Stimulated activated CD8-positive, alpha-beta memory T cell treated with anti-CD3 and anti-CD28 coated beads, Interleukin-7, amount 100 ng/mL, for 48 hours (primary cell): ENCODE data around the gene UBE3C.
"Not testable (repeated sequence)": the region's sequence is repeated elsewhere in the genome, so short reads cannot be mapped to it uniquely, and the experiment has no call there.

ENCODE experiments used
- DNase-seq, 2 donors: peaks; one replicate each; pipeline ENCODE4 v3.0.0-alpha.2; 2020; ENCODE audit warnings: low read depth in 1 of 2; ENCODE audit errors: extremely low read depth in 1 of 2

The UBE3C gene

DNA sequence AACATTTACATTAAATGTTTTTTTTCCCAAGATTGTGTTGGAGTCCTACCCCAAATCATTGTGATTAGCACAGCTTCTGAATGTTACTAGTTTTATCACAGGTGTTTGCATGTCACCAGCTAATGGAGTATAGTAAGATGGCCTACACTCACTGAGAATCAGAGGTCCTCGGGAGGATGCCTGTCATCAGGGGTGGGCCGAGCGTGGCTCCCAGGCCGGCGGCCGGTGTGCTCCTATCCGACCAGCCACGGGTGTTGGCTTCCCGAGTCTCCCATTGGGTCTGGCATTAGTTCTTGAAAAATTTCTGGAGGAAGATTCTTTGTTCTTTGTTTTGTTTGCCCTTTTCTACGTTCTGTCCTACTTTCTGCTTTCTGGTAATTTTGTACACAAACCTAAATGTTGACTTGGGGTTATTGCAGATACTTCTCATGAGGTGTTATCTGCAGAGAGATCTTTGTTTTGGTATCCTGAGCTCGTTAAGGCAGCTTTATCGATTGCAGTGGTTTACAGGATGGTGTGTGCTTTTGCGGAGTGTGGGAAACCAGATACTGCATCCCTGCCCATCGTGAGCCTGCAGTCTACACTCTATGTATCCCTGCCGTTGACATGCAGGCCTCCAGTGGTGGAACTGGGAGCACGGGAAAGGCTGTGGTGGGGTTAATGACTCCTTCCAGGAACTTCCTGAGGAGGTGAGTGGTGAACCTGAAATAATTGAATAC is 130.8 kb downstream of the UBE3C start:
- no peak for DNase-seq

DNA sequence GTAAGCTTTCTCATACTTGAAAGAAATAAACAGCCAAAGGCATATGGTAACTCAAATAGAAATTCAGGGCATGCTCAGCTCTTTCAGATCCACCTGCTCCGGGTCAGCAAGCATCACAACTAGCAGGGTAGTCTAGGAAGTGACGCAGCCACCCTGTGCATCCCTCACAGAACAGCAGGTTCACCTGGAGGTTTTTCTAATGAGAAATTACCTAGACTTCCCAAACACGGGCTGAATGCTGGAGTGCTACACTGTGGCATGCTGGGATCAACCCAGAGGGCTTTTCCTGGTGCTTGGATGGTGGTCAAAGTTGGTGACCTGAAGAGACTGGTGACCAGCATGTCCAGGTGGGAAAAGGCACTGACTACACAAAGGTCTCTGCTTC is 131.3 kb downstream of the UBE3C start:
- DNase-seq: no peak

DNA sequence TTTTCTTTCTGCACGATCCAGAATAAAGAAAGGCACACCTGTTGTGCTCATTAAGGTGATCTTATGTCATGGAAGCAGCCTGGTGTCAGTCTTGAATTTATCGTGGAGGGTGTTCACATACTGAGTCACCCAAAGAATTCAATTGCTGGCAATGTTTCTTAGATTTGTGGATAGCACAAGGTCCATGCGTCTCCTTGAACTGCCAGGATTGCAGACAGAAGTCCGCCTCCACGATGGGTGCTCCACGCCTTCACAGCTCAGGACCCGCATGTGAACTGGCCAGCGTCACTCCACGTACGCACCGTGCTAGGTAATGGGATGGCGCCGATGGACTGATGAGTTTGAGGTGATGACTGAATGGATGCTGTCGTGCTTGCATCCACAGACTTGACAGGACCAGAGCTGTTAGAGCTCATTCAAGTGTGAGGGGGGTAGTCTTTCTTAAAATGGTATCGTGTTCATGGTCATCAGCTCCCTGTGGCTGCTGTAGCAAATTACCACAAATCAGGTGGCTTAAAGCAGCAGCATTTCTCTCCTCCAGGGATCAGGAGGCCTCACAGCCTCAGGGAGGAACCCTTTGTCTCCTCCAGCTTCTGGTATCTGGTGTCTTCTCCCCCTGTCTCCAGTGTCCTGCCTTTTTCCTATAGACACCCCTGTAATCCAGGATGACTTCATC is 132.7 kb downstream of the UBE3C start:
- no peak for DNase-seq

DNA sequence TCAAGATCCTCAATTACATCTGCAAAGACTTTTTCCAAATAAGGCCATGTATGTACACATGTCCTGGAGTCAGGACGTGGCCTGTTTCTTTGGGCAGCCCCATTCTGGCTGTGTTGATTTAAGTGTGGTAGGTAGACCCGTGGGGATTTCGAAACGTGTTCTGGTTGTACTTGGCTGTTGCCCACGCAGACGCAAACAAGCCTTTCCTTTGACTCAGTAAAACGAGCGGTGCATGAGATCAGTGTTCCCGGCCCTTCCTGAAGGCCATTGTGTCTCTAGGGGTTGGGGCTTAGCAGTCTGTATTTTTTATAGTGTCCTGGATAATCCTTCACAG is 133.2 kb downstream of the UBE3C start:
- DNase-seq: no peak

DNA sequence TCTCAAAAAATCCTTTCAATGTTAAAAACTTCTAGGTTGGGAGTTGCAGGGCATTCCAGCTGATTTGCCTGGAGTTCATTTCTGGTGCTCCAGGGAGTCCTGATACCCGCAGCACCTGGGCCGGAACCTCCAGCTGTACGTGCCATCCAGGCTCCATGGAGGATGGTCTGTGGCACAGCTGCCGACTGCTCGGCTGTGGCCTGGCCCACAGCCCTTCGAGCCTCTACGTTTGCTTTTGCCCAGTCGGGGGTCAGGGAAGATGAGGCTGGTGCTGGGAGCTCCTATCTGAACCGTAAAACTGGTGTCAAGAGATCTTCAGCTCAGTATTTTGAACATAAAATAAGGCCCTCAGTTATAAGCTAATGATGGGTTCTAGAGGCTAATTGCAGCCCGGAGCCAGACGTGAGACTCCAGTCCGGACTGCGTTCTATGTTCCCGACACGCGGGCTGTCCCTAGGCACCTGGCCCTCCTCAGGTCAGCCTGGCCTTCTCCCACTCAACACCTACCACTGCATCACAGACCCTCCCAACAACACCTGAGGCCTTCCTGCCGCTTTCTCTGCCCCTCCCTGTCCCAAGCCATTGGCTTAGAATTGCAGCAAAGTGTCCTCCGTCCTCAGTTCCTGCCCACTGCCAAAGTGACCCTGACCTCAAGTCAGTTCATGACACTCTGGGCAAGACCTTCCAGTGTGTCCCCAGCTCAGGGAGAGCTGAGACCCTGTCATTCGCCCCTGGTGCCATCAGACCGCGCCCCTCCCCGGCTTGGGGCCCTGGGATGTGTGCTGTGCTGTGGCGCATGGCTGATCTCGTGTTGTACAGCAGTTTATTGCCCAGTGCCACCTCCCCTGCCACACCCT is 133.9 kb downstream of the UBE3C start:
- DNase-seq: no peak

DNA sequence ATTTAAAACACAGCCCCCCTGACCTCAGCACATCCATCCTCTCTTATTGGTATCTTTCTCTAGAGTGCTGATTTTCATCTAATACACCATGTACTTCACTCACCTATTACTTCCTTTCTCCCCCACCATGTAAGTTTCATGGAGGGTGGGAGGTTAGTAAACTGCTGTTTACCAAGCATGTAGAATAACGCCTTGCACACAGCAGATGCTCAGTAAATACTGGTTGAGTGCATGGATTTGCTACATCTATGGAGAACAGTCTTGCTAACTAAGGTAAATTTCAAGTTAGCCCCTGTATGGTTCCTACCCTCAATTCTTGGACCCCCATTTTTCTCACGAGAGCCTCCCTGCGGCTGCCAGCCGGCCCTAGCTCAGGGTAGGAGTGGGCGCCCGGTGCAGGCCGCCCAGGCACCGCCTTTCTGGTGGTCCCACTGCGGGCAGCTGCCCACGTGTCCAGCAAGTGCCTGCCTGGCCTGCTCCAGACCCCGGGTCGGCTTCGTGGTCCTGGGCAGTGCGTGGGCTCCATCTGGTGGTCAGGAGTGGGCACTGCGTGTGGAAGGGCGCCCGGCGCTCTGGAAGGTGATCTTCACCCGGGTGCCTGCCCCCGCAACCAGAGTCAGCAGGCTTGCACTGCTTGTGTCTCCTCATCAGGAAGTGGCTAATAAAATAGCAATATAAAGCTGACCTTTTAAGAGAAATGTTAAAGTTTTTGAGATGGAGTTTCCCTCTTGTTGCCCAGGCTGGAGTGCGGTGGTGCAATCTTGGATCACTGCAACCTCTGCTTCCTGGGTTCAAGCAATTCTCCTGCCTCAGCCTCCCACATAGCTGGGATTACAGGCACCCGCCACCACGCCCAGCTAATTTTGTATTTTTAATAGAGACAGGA is 134.7 kb downstream of the UBE3C start:
- DNase-seq: peak; percentile 20 to 34

DNA sequence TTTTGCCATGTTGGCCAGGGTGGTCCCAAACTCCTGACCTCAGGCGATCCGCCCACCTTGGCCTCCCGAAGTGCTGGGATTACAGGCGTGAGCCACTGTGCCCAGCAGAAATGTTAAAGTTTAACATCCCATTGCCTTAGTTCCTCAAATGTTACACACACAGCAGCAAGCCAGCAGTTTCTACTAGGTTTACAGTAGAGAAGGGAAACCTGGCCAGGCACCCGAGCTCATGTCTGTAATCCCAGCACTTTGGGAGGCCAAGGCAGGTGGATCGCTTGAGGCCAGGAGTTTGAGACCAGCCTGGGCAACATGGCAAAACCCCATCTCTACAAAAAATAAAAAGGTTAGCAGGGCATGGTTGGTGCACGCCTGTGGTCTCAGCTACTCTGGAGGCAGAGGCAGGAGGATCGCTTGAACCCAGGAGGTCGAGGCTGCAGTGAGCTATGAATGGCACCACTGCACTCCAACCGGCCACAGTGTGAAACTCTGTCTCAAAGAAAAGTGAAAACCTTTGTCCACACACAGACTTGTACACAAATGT is 135.4 kb downstream of the UBE3C start:
- DNase-seq: not testable (repeated sequence)

DNA sequence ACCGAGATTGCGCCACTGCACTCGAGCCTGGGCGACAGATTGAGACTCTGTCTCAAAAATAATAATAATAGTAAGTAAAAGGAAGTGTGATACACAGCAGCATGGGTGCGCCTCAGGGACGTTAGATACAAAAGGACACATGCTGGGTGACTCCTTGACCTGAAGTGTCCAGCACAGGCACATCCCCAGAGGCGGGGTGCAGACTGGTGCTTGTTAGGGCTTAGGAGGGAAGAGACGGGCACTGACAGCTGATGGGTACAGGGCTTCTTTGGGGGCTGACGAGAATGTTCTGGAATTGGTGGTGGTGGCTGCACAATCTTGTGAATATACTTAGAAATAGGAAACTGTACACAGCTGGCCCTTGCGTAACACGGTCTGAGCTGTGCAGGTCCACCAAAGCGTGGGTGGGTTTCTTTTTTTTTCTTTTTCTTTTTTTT is 136.3 kb downstream of the UBE3C start:
- no peak for DNase-seq

DNA sequence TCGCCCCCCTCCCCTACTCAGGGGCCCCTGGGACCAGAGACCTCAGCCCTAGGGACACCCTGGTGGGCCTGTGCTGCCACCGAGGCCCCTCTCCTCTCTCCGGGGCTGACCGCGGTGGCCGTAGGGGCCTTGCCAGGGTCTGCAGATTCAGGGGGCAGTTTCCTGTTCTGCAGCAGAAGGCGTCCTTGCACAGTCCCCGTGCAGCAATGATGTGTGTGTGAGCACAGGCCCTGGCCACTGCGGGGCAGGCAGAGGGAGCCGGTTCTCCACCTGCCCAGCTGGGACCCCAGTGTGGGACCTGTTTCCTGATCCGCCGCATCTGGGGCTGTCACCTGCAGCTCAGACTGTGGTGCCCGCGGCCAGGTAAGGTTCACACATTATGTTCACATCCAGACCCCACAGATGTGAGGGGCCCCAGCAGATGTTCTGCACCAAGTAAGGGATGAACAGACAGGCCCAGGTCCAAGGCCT is 137.4 kb downstream of the UBE3C start:
- no peak for DNase-seq

DNA sequence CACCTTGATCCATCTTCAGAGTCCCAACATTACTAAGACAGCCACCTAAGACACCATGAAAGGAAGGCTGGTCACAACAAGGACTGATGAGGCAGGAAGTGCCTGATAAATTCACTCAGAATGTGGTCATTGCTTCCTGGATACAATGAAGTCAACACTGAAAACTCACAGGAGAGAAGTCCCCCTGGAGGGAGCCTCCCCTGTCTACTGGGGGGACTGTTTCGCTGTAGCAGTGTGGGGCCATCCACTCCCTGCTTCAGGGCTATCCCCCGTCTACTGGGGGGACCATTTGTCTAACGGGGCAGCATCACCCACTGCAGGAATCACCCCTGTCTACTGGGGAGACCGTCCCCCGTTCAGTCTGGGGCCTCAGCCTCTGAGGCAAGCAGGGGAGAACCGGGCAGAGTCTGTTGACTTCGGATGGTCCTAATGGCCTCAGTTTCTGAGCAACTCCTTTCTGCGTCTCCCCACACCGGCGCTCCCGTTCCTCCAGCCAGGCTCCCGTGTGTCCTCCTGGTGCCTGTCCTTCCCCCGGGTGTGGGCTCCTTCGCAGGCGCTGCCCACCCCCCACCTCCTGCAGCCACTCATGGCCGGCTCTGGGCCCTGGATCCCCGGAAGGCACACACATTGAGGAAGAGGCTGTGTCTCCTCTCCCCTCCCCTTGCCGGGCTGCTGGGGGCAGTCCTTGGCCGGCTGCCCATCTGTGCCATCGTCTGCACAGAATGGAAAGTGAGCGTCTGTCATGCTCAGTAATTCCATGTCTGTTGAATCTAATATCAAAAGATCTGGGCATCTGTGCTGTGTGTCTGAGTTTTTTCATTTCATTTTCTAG is 138.2 kb downstream of the UBE3C start:
- DNase-seq: no peak

DNA sequence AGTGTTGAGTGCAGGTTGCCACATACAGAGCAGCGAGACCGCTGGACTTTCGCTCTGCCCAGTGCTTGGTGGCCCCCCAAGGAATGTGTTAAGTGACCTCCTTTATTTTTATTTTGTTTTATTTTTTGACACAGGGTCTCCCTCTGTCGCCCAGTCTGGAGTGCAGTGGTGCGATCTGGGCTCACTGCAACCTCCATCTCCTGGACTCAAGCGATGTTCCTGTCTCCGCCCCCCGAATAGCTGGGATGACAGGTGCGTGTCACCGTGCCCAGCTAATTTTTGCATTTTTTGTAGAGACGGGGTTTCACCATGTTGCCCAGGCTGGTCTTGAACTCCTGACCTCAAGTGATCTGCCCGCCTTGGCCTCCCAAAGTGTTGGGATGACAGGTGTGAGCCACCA is 138.8 kb downstream of the UBE3C start:
- DNase-seq: not testable (repeated sequence)

DNA sequence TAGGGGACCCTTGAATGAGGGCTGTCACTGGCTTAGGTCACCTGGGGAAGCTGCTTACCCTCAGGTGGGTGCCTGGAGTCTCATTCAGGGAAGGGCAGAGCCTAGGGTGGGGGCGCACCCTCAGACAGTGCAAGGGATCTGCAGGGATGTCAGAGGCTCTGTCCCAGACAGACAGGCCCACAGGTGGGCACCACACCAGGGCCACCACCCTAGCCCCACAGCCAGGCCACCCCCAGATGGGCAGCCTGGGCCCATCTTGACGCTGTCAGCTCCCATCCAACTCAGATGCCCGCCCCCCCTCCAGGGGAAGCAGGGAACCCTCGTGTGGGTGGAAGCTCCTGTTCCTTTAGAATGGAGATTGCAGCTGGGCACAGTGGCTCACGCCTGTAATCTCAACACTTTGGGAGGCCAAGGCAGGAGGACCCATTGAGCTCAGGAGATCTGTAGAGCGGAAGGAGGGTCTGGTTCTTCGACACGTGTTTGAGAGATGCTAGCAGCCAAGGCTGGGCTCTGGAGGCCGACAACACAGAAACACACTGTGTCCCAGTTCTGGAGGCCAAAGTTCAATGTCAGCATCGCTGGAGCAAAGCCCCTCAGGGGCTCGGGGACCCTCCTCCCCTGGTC is 139.6 kb downstream of the UBE3C start:
- DNase-seq: no peak

DNA sequence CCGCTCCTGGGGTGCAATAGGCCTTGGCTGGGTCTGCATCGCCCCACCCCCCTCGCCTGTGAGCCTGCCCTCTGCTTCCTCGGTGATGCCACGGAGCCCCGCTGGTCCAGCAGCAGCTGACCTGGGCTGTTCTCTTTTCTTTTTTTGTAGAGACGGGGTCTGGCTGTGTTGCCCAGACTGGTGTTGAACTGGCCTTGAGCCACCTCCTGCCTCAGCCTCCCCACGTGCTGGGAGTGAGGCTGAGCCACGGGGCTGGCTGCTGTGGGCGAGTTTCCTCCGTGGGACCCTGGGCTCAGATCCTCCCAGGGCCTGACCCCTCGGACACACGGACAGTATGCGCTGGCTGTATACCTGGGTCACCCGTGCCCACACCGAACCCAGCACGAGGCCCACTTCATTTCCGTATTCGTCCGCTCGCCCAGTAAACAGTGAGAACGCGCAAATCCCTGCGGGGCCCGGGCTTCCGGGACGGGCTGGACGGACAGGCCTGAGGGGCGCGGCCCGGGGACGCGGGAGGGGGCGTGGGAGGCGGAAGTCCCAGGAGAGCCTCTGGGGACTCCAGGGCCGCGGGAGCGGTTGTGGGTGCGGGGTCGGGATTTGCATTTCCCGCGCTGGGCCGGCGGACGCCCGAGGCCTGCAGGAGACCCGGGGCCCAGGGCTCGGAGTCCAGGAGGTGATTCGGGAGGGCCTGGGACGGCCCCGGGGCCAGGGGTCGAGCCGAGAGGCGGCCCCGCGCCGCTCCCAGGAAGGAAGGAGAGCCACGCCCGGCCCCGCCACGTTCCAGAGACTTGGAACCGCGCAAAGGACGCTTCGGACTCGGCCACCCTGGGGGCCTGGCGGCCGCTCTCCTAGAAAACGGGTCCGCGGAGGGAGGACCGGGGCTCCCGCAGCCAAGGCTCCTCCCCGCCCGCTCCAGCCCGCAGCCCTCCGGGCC is 140.3 kb downstream of the UBE3C start:
- DNase-seq: no peak

DNA sequence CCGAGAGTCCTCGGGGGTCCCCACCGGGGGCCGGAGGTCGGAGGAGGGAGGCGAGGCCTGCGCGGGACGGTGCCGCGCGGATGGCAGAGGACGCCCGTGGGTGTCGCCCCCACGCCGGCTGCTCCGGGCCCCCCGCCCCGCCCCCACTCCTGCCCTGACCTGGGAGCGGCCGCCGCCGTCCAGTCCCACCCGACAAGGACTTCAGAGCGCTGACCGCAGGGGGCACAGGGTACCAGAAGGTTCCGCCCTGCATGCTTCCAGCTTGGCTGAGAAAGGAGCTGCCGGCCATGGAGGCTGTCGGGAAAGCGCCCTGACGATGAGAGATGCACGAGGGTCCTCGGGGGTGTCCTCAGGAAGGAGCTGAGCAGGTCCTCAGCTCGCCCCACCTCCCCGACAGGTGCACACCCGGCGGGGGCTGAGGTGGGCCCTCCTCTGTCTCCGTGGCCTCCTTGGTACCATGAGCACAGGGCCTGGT is 141.1 kb downstream of the UBE3C start:
- DNase-seq: no peak

DNA sequence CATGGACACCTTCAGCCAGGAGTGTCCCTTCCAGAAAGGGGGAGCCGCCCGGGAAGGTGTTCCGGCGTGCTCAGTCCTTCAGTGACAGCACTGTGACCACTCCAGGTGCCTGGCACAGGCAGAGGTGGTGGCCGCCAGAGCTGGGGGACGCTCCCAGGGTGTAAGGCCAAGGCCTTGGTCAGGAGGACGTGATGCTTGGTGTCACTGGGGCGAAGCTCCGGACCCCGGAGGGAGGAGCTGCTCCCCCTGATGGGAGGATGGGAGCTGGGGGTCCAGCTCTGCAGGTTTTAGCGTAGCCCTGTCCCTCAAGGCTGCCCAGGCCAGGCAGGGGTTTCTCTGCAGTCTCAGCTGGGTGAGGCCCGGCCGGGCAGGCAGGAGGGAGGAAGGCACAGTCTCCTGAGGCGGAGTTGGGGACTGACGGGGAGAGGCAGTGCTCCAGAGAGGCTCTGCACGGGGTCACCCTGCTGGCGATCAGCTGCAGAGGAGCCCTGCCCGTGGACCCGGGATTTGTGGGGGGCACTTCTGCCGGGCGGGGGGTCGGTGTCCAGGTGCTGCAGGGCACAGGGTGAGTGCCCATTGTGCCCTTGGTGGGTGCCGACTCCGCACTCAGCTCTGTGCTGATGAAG is 141.6 kb downstream of the UBE3C start:
- DNase-seq: no peak

DNA sequence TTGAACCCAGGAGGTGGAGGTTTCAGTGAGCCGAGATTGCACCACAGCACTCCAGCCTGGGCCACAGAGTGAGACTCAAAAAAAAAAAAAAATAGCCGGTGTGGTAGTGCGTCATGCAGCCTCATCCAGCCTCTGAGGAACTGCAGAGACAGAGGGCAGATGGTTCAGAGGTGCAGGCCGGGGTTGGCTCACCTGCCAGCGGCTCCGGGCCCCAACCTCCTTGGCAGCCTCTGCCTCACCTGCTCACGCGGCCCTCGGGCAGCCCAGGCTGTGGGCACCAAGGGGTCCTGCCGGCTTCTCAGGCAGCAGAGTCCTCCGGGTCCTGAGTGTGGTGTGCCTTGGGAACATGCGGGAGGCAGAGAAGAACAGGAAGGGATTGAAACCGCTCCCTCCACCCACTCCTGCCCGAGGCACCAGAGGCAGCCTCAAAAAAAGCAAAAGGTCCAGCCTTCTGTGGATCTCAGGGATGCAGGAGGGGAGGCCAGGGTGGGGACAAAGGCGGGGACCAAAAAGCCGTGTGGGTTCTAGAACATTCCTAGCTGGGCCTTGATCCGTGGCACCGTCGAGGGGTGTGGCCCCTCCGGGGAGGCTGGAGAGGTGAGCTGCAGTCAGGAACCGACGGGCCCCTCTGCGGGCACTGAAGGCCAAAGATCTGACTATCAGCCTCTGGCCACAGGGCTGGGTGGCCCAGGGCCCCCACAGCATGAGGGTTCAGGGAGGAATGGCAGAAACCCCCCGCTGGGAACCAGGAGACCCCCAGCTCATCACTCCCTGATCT is 142.7 kb downstream of the UBE3C start:
- DNase-seq: no peak
